Mammary epithelial cell (primary cell): ENCODE results near the gene ARID1B.

Experiments used
- EZH2 ChIP-seq: IDR thresholded peaks from 2 replicates; pipeline ENCODE4 v1.6.1; 2012; ENCODE audit warnings: low read length, inconsistent platforms, borderline replicate concordance
- TF ChIP-seq, protein P1 (sequence below), 2 donors: IDR thresholded peaks in 1 of 2; conservative IDR thresholded peaks in 1 of 2; 2 replicates each; pipeline ENCODE4 v1.5.1; 2011 to 2012; ENCODE audit warnings: inconsistent platforms in 2 of 2, low read length in 2 of 2, mild to moderate bottlenecking in 2 of 2, control low read depth in 1 of 2, low read depth in 1 of 2; ENCODE audit not compliant: insufficient read depth in 1 of 2; ENCODE audit errors: extremely low read depth in 1 of 2

DNA sequence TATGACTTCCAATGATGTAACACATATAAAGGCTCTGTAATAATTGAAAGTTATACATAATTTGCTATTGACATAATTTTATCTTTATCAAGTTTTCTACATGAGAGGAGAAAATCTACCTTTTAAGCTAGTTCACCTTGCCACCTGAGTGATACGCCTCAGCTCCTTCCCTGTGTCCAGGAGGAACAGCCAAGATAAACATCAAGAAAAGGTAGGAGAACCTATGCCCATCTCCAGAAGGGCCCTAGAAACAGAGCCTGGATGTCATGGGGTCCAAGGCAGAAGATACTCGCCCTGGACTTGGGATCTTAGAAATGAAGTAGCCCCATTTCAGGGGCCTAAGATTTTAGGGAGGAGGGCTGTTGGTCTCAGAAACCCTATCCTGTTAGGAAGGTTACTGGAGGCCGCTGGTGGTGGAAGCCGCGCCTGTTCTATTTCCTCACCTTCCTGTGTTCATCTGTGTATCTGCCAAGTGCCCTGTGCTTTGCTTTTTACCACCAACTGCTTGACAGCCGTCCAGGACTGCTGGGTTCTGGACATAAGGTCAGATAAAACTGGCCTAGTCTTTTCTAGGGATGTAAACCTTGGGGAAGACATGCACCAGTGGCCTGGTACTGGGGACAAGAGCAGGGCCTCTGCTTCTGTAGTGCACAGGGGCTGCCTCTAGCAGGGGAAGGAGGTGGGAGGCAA is 178.5 kb downstream of the ARID1B start:
- TF ChIP-seq, protein P1, sequence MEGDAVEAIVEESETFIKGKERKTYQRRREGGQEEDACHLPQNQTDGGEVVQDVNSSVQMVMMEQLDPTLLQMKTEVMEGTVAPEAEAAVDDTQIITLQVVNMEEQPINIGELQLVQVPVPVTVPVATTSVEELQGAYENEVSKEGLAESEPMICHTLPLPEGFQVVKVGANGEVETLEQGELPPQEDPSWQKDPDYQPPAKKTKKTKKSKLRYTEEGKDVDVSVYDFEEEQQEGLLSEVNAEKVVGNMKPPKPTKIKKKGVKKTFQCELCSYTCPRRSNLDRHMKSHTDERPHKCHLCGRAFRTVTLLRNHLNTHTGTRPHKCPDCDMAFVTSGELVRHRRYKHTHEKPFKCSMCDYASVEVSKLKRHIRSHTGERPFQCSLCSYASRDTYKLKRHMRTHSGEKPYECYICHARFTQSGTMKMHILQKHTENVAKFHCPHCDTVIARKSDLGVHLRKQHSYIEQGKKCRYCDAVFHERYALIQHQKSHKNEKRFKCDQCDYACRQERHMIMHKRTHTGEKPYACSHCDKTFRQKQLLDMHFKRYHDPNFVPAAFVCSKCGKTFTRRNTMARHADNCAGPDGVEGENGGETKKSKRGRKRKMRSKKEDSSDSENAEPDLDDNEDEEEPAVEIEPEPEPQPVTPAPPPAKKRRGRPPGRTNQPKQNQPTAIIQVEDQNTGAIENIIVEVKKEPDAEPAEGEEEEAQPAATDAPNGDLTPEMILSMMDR (conservative IDR thresholded peaks at IDR 0.05 in 1 of 2, IDR thresholded peaks at IDR 0.05 in 1 of 2; ENCODE audit: extremely low read depth in 1 of 2, insufficient read depth in 1 of 2, low read depth in 1 of 2, low read length in 2 of 2): no peak
- no peak for TF ChIP-seq EZH2
